NB4 (cell line): Measurements from ENCODE around the gene PLA2G4E.

ENCODE experiments used
- DNase-seq: peaks from one replicate; pipeline ENCODE4 v3.0.0; 2010; ENCODE audit warnings: low read depth
- H3K4me3 ChIP-seq: one replicate; pipeline ENCODE4 v1.5.1; 2011; ENCODE audit warnings: mild to moderate bottlenecking, low read depth, low read length, moderate library complexity
- MAX ChIP-seq: IDR thresholded peaks from 2 replicates; pipeline ENCODE4 v1.6.1; 2011; ENCODE audit warnings: low read depth, low read length
- MYC ChIP-seq: IDR thresholded peaks from 2 replicates; pipeline ENCODE4 v1.6.1; 2011; ENCODE audit warnings: low read depth, low read length
- POLR2A ChIP-seq: IDR thresholded peaks from 2 replicates; pipeline ENCODE4 v1.6.1; 2011; ENCODE audit warnings: mild to moderate bottlenecking; ENCODE audit not compliant: insufficient read length; ENCODE audit errors: extremely low read depth
- TF ChIP-seq, protein P1 (sequence below): IDR thresholded peaks from one replicate; pipeline ENCODE4 v1.5.1; 2012; ENCODE audit warnings: low read depth, low read length

PLA2G4E gene

GRCh38 chr15:41990691-41991090, 30.2 kb downstream of the PLA2G4E start:
- TF ChIP-seq POLR2A (no peak), MAX (no peak), MYC (no peak)
- TF ChIP-seq, protein P1, sequence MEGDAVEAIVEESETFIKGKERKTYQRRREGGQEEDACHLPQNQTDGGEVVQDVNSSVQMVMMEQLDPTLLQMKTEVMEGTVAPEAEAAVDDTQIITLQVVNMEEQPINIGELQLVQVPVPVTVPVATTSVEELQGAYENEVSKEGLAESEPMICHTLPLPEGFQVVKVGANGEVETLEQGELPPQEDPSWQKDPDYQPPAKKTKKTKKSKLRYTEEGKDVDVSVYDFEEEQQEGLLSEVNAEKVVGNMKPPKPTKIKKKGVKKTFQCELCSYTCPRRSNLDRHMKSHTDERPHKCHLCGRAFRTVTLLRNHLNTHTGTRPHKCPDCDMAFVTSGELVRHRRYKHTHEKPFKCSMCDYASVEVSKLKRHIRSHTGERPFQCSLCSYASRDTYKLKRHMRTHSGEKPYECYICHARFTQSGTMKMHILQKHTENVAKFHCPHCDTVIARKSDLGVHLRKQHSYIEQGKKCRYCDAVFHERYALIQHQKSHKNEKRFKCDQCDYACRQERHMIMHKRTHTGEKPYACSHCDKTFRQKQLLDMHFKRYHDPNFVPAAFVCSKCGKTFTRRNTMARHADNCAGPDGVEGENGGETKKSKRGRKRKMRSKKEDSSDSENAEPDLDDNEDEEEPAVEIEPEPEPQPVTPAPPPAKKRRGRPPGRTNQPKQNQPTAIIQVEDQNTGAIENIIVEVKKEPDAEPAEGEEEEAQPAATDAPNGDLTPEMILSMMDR, result no peak
- DNase-seq, result no peak
- no peak overlapping the region for H3K4me3 ChIP-seq

DNA sequence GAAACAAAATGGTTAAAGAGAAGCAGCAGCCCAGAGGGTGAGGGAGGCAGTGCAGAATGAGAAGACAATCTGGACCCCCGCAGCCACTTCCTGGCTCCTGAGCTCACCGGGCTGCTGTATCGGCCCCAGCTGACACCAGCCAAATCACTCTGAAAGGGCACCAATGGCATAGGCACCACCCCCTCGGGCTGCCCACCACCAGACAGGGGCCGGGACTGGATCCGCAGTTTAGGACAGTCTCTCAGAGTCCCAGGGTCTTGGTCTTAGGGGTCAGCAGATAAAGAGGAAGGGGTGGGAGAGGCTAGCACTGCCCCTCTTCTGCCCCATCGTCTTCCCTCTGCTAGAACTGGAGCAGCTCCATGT, 30.6 kb downstream of the PLA2G4E start:
- H3K4me3 ChIP-seq, result no peak overlapping the region
- TF ChIP-seq, protein P1, result no peak
- TF ChIP-seq POLR2A (no peak), MYC (no peak), MAX (no peak)
- DNase-seq, result no peak

DNA sequence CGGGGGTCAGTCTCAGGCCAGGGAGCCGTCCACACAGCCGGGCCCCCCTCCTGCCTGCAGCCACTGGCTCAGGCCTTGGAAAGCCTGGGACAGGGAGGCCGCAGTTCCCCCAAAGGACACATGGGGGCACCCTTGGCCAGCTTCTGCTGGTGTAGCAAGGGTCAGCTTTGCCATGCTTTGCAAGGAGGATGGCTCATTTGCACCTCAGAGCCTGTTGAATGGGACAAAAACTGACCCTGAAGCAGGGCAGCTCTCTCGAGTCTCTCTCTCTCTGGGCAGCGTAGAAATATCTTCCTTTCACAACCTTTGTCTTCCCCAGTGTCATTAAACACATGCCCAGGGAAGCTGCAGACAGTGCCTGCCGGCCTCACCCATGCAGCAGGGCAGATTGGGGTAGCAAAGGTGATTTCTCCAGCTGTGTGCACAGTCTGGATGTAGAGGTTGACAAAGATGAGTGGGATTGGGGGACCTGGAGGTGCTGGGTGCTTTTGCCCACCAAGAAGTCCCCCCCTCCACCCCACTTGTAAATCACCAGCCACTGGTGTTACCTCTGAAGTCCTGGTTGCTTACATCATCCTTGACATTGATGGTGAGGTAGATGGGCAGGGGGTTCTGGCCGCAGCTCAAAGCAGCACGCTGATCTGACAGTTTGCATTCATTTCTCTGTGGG, 31.1 kb downstream of the PLA2G4E start:
- no peak overlapping the region for H3K4me3 ChIP-seq
- DNase-seq, result peak; percentile 76
- TF ChIP-seq POLR2A (no peak), MAX (peak; percentile 68), MYC (no peak)
- TF ChIP-seq, protein P1, result peak; percentile 94

- no peak for TF ChIP-seq POLR2A
- TF ChIP-seq, protein P1, result no peak
- no peak overlapping the region for H3K4me3 ChIP-seq
- DNase-seq, result no peak
Measured at GRCh38 chr15:41988896-41989572, 31.8 kb downstream of the PLA2G4E start.

GRCh38 chr15:41987925-41988275, 32.9 kb downstream of the PLA2G4E start:
- H3K4me3 ChIP-seq, result no peak overlapping the region
- TF ChIP-seq MYC, result no peak
- TF ChIP-seq MAX, result no peak
- no peak for TF ChIP-seq POLR2A
- TF ChIP-seq, protein P1, result no peak
- DNase-seq, result no peak
